Transverse colon (tissue), 3 donors: ENCODE measurements around the gene HDDC3.

Source experiments
- CTCF ChIP-seq, 5 experiments: fragments of 200-600 bp in 3 of 5; fragments of 450-650 bp in 2 of 5; sonication (generic) in 3 of 5; IDR thresholded peaks; 1 replicate in 2 of 5; 2 replicates in 3 of 5; pipeline ENCODE4 v1.5.1; 2016 to 2017; ENCODE audit warnings: antibody characterized with exemption in 5 of 5, inconsistent platforms in 3 of 5, mild to moderate bottlenecking in 2 of 5, moderate library complexity in 1 of 5
- EP300 ChIP-seq: sonication (generic); formaldehyde crosslinking; IDR thresholded peaks from one replicate; pipeline ENCODE4 v1.6.1; 2017; ENCODE audit warnings: antibody characterized with exemption, low read depth
- POLR2A ChIP-seq: fragments of 450-650 bp; IDR thresholded peaks from one replicate; pipeline ENCODE4 v1.6.1; 2016; ENCODE audit warnings: antibody characterized with exemption, mild to moderate bottlenecking, moderate library complexity

GRCh38 chr15:90907838-90908507 is 24.4 kb downstream of the HDDC3 start:
- TF ChIP-seq EP300 (no peak), CTCF (IDR thresholded peaks at IDR 0.05) (no peak), POLR2A (no peak)
